Fibroblast of skin of right biceps (primary cell): ENCODE data around the gene ADPRM.

Experiments used
- DNase-seq: peaks from one replicate; pipeline ENCODE4 v3.0.0-alpha.2; 2013

ADPRM gene

GRCh38 chr17:10743316-10744009, 46.1 kb downstream of the ADPRM start:
- peak; percentile 56 for DNase-seq

- DNase-seq, result no peak
Measured at GRCh38 chr17:10744501-10745000, 47.2 kb downstream of the ADPRM start.

- peak; percentile 48 for DNase-seq
Measured at GRCh38 chr17:10745231-10745630, 47.8 kb downstream of the ADPRM start.

- no peak for DNase-seq
Measured at GRCh38 chr17:10748531-10749181, 51.3 kb downstream of the ADPRM start.

GRCh38 chr17:10750210-10750609, 52.8 kb downstream of the ADPRM start:
- DNase-seq, result no peak

GRCh38 chr17:10751563-10751962, 54.2 kb downstream of the ADPRM start:
- DNase-seq, result no peak

- DNase-seq, result no peak
Measured at GRCh38 chr17:10752696-10753095, 55.3 kb downstream of the ADPRM start.

- peak; percentile 17 for DNase-seq
Measured at GRCh38 chr17:10754109-10754508, 56.7 kb downstream of the ADPRM start.

- DNase-seq, result peak; percentile 10
Measured at GRCh38 chr17:10754861-10755591, 57.6 kb downstream of the ADPRM start.

GRCh38 chr17:10755592-10756127, 58.3 kb downstream of the ADPRM start:
- DNase-seq, result no peak

GRCh38 chr17:10756185-10756584, 58.8 kb downstream of the ADPRM start:
- DNase-seq, result no peak

- no peak for DNase-seq
Measured at GRCh38 chr17:10756619-10757018, 59.2 kb downstream of the ADPRM start.

- no peak for DNase-seq
Measured at GRCh38 chr17:10757067-10757466, 59.7 kb downstream of the ADPRM start.

- DNase-seq, result no peak
Measured at GRCh38 chr17:10757647-10758046, 60.3 kb downstream of the ADPRM start.

GRCh38 chr17:10758062-10758461, 60.7 kb downstream of the ADPRM start:
- DNase-seq, result no peak
